Astrocyte of the cerebellum (primary cell): Measurements from ENCODE around the gene TPCN1.
A peak's percentile ranks its signal among the peaks of the same experiment; 100 is the strongest.

ENCODE experiments used
- DNase-seq: peaks from one replicate; pipeline ENCODE4 v3.0.0-alpha.2; 2011; ENCODE audit warnings: low read depth
- H3K4me3 ChIP-seq: 2 replicates; pipeline ENCODE4 v1.5.1; 2011; ENCODE audit warnings: mild to moderate bottlenecking, low read depth, low read length, moderate library complexity
- in situ Hi-C: cut with HindIII; loops from 2 replicates; pipeline ENCODE4 v1.10.0; 2017; ENCODE audit warnings: low sequenced_read_pairs
- TF ChIP-seq, protein P1 (sequence below): IDR thresholded peaks from 2 replicates; pipeline ENCODE4 v1.5.1; 2012; ENCODE audit warnings: low read length, low read depth, moderate library complexity, mild to moderate bottlenecking; ENCODE audit errors: missing control alignments

TPCN1 gene

DNA sequence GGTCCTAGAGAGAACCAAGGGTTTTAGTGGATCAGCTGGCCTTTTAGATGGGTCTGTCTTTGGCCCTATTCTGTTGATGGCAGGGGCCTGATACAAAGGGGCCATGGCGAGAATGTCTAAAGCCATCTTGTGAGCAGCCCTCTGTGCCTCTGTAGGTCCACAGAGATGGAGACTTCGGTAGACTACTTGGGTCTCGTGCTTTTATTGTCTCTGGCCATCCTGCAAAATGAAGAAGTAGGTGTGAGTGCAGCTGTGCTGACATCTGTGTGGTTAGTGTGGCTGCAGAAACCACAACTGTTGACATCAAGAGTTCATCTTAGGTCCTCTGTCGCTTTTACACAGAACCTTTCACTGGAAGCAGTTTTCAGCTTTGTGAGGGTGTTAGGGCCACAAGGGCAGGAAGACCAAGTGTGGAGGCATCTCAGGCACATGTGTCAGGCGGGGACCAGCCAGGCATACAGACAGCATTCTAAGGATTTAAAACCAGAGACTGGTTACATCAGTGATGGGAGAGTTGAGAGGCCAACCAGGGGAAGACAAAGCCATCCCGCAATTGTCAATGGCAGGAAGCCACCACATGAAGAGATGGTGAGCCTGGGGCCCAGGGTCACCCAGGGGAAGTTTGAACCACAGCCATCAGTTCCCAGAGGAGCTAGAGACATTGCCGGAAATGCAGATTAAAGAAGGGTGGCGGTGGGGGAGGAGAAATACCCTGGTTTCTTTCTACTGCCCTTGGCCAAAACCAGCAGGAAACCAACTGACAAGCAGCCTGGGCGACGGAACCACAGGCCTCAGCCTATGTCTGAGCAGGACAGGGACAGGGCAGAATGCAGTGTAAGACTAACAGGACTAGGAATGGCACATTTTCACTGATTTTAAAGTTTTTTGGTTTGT, 13.0 kb upstream of the TPCN1 start:
- in situ Hi-C loops: no loop called here
- TF ChIP-seq, protein P1, sequence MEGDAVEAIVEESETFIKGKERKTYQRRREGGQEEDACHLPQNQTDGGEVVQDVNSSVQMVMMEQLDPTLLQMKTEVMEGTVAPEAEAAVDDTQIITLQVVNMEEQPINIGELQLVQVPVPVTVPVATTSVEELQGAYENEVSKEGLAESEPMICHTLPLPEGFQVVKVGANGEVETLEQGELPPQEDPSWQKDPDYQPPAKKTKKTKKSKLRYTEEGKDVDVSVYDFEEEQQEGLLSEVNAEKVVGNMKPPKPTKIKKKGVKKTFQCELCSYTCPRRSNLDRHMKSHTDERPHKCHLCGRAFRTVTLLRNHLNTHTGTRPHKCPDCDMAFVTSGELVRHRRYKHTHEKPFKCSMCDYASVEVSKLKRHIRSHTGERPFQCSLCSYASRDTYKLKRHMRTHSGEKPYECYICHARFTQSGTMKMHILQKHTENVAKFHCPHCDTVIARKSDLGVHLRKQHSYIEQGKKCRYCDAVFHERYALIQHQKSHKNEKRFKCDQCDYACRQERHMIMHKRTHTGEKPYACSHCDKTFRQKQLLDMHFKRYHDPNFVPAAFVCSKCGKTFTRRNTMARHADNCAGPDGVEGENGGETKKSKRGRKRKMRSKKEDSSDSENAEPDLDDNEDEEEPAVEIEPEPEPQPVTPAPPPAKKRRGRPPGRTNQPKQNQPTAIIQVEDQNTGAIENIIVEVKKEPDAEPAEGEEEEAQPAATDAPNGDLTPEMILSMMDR: no peak
- no peak overlapping the region for H3K4me3 ChIP-seq
- DNase-seq: no peak

DNA sequence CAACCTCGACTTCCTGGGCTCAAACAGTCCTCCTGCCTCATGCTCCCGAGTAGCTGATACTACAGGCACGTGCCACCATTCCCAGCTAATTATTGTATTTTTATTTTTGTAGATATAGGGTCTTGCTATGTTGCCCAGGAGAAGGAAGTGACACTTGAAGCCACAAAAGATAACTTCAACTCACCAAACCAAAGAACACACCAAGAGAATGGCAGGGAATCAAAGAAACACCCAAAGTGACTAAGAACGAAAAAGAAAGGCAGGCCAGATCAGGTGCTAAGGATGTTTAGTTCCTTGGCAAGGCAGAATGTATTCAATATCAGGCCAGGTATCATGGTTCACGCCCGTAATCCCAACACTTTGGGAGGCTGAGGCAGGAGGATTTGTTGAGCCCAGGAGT, 10.1 kb upstream of the TPCN1 start:
- TF ChIP-seq, protein P1: no peak
- no peak overlapping the region for H3K4me3 ChIP-seq
- in situ Hi-C loops: no loop called here
- no peak for DNase-seq

DNA sequence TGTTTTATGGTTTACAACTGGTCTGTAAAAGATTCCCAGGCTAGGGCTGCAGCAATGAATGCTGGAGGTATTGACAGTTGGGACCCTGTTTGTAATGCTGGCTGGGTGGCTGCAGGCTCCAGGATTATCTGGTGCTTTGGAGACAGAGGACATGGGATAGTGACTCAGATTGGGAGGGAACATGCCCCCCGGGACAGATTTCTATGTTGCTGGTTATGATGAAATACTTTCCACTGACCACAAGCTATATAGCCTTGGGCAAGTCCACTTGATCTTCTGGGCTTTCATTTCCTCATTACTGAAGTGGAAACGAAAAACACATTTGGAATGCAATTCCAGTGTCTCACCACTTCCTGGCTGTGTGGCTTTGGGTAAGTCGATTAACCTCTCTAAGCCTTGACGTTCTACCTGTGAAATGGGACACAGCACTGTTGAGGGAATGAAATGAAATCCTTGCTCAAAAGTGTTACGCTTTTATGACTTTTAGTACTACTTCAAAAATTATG, 6.3 kb upstream of the TPCN1 start:
- DNase-seq: peak; percentile 94
- H3K4me3 ChIP-seq: no peak overlapping the region
- in situ Hi-C loops: no loop called here
- TF ChIP-seq, protein P1: no peak

DNA sequence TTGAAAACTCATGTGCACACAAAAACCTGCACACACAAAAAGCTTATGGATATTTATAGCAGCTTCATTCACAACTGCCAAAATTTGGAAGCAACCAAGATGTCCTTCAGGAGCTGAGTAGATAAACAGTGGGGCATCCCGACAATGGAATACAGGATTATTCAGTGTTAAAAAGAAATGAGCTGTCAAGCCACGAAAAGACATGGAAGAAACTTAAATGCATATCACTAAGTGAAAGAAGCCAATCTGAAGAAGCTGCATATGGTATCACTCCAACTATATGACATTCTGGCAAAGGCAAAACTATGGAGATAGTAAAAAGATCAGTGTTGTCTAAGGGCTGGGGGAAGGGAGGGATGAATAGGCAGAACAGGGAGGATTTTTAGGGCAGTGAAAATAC, 5.2 kb upstream of the TPCN1 start:
- in situ Hi-C loops: no loop called here
- H3K4me3 ChIP-seq: no peak overlapping the region
- DNase-seq: no peak
- TF ChIP-seq, protein P1: no peak

DNA sequence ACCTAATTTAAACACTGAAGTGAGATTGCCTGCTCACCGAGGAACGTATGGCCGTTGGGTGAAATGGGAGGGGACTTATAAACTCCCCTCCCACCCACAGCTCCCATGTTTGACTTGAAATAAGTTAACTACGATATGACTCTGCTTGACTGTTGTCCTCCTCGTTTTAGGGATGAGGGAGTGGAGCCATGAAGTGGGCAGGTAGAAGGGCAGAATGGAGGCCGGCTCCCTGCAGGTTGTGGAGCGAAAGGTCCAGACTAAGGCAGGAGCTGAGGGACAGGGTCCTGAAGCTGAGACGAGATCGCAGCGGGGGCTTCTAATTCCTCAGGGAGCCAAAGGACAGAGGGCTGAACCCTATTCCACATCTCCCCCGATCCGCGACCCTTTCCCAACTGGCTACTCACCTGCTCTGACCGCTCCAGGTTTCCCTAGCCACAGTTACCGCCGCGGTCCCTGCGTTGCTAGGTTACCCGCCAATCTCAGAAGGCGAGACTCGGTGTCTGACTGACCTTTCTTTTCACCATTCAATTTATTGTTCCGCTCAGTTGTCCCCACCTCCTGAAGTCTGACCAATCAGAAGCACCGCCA, 577 bp upstream of the TPCN1 start:
- peak overlapping the region; percentile 75 for H3K4me3 ChIP-seq
- TF ChIP-seq, protein P1: no peak
- in situ Hi-C loops: no loop called here
- DNase-seq: no peak

DNA sequence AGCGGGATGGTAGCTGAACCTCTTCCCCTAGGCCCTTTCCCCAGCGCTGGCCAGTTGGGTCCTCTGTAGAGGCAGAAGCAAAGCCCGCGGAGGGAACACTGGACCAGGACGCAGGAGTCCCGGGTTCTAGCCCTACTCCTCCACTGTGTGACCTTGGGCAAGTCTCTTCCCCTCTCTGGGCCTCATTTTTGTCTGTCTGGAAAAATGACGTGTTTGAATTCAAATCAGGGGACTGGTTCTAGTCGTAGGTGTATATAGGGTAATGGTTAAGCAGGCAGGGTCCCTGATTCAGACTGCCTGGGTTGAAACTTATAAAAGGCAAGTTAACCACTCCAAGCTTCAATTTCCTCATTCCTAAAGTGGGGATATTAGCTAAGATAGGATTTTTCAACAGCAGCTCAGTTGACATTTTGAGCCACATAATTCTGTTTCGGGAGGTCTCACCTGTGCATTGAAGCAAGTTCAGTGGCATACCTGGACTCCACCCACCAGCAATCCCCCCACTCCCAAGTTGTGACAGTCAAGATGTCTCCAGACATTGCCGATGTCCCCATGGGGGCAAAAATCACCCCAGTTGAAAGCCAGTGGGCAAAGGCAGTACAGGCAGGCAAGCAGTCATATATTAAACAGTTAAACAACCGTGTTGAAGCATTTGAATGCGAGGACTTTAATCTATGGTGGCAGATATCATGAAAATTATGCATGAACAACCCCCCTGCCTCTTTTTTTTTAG, 899 bp downstream of the TPCN1 start:
- H3K4me3 ChIP-seq: peak overlapping the region; percentile 75
- TF ChIP-seq, protein P1: no peak
- DNase-seq: no peak
- in situ Hi-C loops: no loop called here
